Prostate gland (tissue), 2 donors: Measurements from ENCODE around the gene XPO5. TPM values are rescaled to one million over a fixed set of nuclear protein-coding genes. Genes with fewer than 3 reads are reported as not detected.

Experiments used
- DNase-seq: peaks from one replicate; pipeline ENCODE4 v3.0.0-alpha.2; 2019; ENCODE audit warnings: low spot score
- H3K27ac ChIP-seq, 2 donors: fragments of 200-600 bp; sonication (generic); 2 replicates each; pipeline ENCODE4 v1.5.1; 2017 to 2019
- H3K27me3 ChIP-seq: fragments of 200-600 bp; sonication (generic); replicated peaks from 2 replicates; pipeline ENCODE4 v1.5.1; 2019; ENCODE audit not compliant: insufficient read depth
- H3K36me3 ChIP-seq, 2 donors: fragments of 200-600 bp; sonication (generic); 1 replicate in 1 of 2; 2 replicates in 1 of 2; pipeline versions ENCODE4 v1.5.1 to v1.8.1; 2017 to 2019
- H3K4me1 ChIP-seq: fragments of 200-600 bp; sonication (generic); replicated peaks from 2 replicates; pipeline ENCODE4 v1.5.1; 2019
- H3K4me3 ChIP-seq, 2 donors: fragments of 200-600 bp; sonication (generic); 2 replicates each; pipeline ENCODE4 v1.5.1; 2017 to 2019
- H3K9me3 ChIP-seq: fragments of 200-600 bp; sonication (generic); 2 replicates; pipeline ENCODE4 v1.5.1; 2017
- POLR2A ChIP-seq: fragments of 450-650 bp; IDR thresholded peaks from one replicate; pipeline ENCODE4 v1.6.1; 2016; ENCODE audit warnings: antibody characterized with exemption, mild to moderate bottlenecking
- POLR2AphosphoS5 ChIP-seq: sonication (generic); formaldehyde crosslinking; IDR thresholded peaks from one replicate; pipeline ENCODE4 v1.6.1; 2017; ENCODE audit warnings: antibody characterized with exemption
- WGBS: methylation state at CpG from one replicate; pipeline ENCODE4 v1.1.5; 2018; 5-methylcytosine and 5-hydroxymethylcytosine counted together
- intact Hi-C: fragments of 100-400 bp; cut with DNase I; formaldehyde crosslinking; loops from one replicate; pipeline ENCODE4 v1.14.2; 2022
- total RNA-seq, 2 donors: library from RNA; depleted of rRNA; stranded (reverse); fragments of >200 nt; gene quantifications; one replicate each; pipeline ENCODE4 v1.1.0, GENCODE V29; 2016
- TF ChIP-seq, protein P1 (sequence below), 4 experiments: fragments of 200-600 bp in 2 of 4; fragments of 450-650 bp in 2 of 4; sonication (generic) in 2 of 4; IDR thresholded peaks; 1 replicate in 3 of 4; 2 replicates in 1 of 4; pipeline ENCODE4 v1.5.1; 2016 to 2019; ENCODE audit warnings: antibody characterized with exemption in 4 of 4, mild to moderate bottlenecking in 2 of 4, moderate library complexity in 2 of 4

XPO5 gene
- total RNA-seq, 2 donors from 2014 or later: 17.9 to 33.3 TPM

DNA sequence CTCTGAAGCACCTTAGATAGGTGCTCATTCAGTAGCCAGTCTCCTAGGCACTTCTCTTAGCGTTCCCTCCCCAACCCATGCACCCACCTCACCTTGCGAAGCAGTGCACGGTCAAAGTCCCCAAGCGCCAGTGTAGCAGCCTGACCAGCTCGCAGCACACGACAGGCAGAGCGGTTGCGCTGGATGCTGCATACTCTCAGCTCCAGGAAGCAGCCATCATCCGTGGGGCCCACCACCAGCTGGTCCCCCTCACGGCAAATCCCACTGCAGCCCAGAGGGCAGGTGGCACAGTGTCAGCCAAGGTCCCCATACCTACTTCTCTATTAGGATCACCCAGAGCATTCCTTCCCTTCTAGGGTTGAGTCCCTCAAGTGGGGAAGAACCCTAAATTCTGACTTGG is 46.7 kb upstream of the XPO5 start:
- Histone ChIP-seq H3K27ac (no peak overlapping the region), H3K9me3 (no peaks in the 10 kb centered on the region), H3K4me1 (peaks cover 5% of the 10 kb centered on the region), H3K27me3 (no peaks in the 10 kb centered on the region), H3K36me3 (peaks cover 7 to 12% of the 10 kb centered on the region in 2 donors), H3K4me3 (no peak overlapping the region)
- no peak for DNase-seq
- TF ChIP-seq POLR2A (no peak), POLR2AphosphoS5 (no peak)
- TF ChIP-seq, protein P1, sequence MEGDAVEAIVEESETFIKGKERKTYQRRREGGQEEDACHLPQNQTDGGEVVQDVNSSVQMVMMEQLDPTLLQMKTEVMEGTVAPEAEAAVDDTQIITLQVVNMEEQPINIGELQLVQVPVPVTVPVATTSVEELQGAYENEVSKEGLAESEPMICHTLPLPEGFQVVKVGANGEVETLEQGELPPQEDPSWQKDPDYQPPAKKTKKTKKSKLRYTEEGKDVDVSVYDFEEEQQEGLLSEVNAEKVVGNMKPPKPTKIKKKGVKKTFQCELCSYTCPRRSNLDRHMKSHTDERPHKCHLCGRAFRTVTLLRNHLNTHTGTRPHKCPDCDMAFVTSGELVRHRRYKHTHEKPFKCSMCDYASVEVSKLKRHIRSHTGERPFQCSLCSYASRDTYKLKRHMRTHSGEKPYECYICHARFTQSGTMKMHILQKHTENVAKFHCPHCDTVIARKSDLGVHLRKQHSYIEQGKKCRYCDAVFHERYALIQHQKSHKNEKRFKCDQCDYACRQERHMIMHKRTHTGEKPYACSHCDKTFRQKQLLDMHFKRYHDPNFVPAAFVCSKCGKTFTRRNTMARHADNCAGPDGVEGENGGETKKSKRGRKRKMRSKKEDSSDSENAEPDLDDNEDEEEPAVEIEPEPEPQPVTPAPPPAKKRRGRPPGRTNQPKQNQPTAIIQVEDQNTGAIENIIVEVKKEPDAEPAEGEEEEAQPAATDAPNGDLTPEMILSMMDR (IDR thresholded peaks at IDR 0.05): no peak
- intact Hi-C loops: no loop called here
- 92% methylated on average over 10 of the region's 10 CpGs for WGBS

DNA sequence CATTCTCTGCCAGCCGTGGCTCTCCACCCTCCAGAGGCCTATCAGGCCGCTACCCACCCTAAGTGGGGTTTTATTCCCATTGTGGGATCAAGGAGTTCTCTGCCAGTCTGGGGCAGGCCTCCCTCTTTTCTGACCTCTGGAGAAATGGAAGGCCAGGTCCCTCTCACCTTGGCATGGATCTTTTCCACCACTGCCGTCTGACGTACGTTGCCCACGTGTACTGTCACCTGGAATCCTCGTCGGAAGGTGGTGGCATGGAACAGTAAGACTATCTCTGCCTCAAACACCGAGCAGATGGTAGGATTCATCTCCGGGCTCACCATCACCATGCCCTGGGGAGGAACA is 46.0 kb upstream of the XPO5 start:
- DNase-seq: no peak
- H3K4me3 ChIP-seq: no peak overlapping the region
- WGBS: 96% methylated on average over 10 of the region's 10 CpGs

DNA sequence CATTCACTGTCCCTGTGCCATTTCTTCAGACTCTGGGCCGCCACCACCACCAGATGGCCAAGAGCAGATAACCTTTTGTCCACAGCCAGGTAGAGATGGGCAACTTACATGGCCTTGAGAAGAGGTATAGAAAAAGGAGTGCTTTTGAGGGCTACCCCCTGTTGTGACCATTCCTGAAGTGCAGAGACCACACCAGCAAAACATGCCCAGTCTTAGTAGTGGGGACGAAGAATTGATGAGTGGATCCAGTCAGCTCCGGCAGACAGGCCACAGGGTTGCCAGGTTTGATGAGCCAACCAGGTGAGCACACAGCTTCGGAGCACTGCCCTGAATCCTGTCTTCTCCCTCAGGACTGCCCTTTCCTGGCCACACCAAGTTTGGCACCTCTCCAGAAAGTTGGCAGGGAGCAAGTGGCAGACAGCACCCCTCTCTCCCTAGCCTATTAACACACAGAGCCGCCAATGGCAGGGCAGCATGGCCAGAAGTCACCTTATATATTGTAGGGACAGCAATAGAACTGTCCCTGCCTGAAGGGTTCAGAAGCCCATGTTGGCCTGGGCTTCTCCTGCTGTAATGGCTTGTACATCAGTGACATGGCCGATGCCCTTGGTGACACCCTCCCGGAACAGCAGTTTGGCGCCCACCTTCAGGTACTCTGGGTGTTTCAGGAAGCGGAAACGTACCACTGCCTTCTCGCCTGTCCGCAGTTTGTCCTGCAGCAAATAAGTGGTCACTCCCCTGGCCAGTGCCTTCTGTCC is 45.4 kb upstream of the XPO5 start:
- peaks cover 7 to 12% of the 10 kb centered on the region in 2 donors for H3K36me3 ChIP-seq
- WGBS: 93% methylated on average over 12 of the region's 12 CpGs

More for the DNA sequence above, 46.0 kb upstream of the XPO5 start:
- Histone ChIP-seq H3K27ac (no peak overlapping the region), H3K4me1 (no peaks in the 10 kb centered on the region), H3K36me3 (peaks cover 7 to 12% of the 10 kb centered on the region in 2 donors), H3K9me3 (no peaks in the 10 kb centered on the region), H3K27me3 (no peaks in the 10 kb centered on the region)
- TF ChIP-seq, protein P1 (IDR thresholded peaks at IDR 0.05): no peak
- TF ChIP-seq POLR2A (no peak), POLR2AphosphoS5 (no peak)
- intact Hi-C loops: no loop called here

DNA sequence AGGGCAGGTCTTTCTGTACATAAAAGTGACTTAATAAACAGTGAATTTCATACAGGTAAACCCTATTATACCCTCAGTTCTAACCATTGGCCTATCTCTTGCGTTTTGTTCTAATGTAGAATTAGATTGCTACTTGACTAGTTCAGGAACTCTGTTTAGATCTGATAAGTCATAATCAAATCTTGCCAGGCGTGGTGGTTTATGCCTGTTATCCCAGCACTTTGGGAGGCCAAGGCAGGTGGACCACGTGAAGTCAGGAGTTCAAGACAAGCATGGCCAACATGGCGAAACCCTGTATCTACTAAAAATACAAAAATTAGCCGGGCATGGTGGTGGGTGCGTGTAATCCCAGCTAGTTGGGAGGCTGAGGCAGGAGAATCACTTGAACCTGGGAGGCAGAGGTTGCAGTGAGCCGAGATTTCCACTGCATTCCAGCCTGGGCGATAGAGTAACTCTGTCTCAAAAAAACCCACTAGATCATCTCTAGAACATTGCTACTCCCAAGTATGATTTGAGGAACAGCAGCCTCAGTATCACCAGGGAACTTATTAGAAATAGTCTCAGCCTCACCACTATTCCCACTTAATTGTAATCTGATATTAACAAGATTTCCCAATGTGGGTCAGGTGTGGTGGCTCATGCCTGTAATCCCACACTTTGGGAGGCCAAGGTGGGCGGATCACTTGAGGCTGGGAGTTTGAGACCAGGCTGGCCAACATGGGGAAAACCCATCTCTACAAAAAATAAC is 41.1 kb upstream of the XPO5 start:
- no peaks in the 10 kb centered on the region for H3K4me1 ChIP-seq
- WGBS: 89% methylated on average over 9 of the region's 9 CpGs
- H3K9me3 ChIP-seq: no peaks in the 10 kb centered on the region
- TF ChIP-seq, protein P1 (IDR thresholded peaks at IDR 0.05): no peak
- TF ChIP-seq POLR2A (no peak), POLR2AphosphoS5 (no peak)
- no peak overlapping the region for H3K4me3 ChIP-seq
- H3K27me3 ChIP-seq: no peaks in the 10 kb centered on the region
- H3K27ac ChIP-seq: no peak overlapping the region
- H3K36me3 ChIP-seq: peaks cover 0 to 17% of the 10 kb centered on the region in 2 donors
- no peak for DNase-seq
- intact Hi-C loops: no loop called here

More for the DNA sequence above, 45.4 kb upstream of the XPO5 start:
- TF ChIP-seq, protein P1 (IDR thresholded peaks at IDR 0.05): no peak
- no peak for TF ChIP-seq POLR2A
- no peak for TF ChIP-seq POLR2AphosphoS5
- no peak for DNase-seq
- intact Hi-C loops: no loop called here
- H3K9me3 ChIP-seq: no peaks in the 10 kb centered on the region
- H3K4me1 ChIP-seq: no peaks in the 10 kb centered on the region
- no peak overlapping the region for H3K4me3 ChIP-seq
- H3K27me3 ChIP-seq: no peaks in the 10 kb centered on the region
- no peak overlapping the region for H3K27ac ChIP-seq
